HG03565 (cell line): ENCODE results near the gene CYP4F2.
"Not testable (repeated sequence)": the region's sequence is repeated elsewhere in the genome, so short reads cannot be mapped to it uniquely, and the experiment has no call there.

Experiments used
- ATAC-seq: cut with Tn5 transposase; IDR thresholded peaks from one replicate; pipeline ENCODE4 v1.9.1; 2021; ENCODE audit warnings: mild to moderate bottlenecking, moderate library complexity; ENCODE audit not compliant: unreplicated experiment

The CYP4F2 gene

GRCh38 chr19:15897738-15898276 lies at the start of gene CYP4F2:
Gene CYP4F2, minus strand, starts transcription at chr19:15898074. Its CDS starts 463 bp downstream, at chr19:15897611.
- ATAC-seq, result no peak

GRCh38 chr19:15945301-15945700 lies 47.4 kb upstream of the CYP4F2 start:
- ATAC-seq, result no peak

GRCh38 chr19:15944401-15944800 lies 46.5 kb upstream of the CYP4F2 start:
- no peak for ATAC-seq

- no peak for ATAC-seq
Measured at GRCh38 chr19:15937771-15938170, 39.9 kb upstream of the CYP4F2 start.

- ATAC-seq, result no peak
Measured at GRCh38 chr19:15936950-15937349, 39.1 kb upstream of the CYP4F2 start.

- ATAC-seq, result no peak
Measured at GRCh38 chr19:15936173-15936572, 38.3 kb upstream of the CYP4F2 start.

- ATAC-seq, result no peak
Measured at GRCh38 chr19:15935167-15935702, 37.4 kb upstream of the CYP4F2 start.

- no peak for ATAC-seq
Measured at GRCh38 chr19:15934332-15935078, 36.6 kb upstream of the CYP4F2 start, which contains the start of gene CYP4F11. Gene CYP4F11, minus strand, starts transcription at chr19:15934529. Its CDS starts 121 bp downstream, at chr19:15934408.

- not testable (repeated sequence) for ATAC-seq
Measured at GRCh38 chr19:15933761-15934331, 36.0 kb upstream of the CYP4F2 start.

GRCh38 chr19:15928321-15928720 lies 30.4 kb upstream of the CYP4F2 start:
- no peak for ATAC-seq

GRCh38 chr19:15926484-15926883 lies 28.6 kb upstream of the CYP4F2 start:
- no peak for ATAC-seq

GRCh38 chr19:15923702-15924101 lies 25.8 kb upstream of the CYP4F2 start:
- no peak for ATAC-seq

GRCh38 chr19:15922021-15922420 lies 24.1 kb upstream of the CYP4F2 start:
- ATAC-seq, result no peak

GRCh38 chr19:15919243-15919642 lies 21.4 kb upstream of the CYP4F2 start:
- no peak for ATAC-seq

GRCh38 chr19:15915109-15915508 lies 17.2 kb upstream of the CYP4F2 start:
- no peak for ATAC-seq

- ATAC-seq, result no peak
Measured at GRCh38 chr19:15913830-15914229, 16.0 kb upstream of the CYP4F2 start.

GRCh38 chr19:15913384-15913783 lies 15.5 kb upstream of the CYP4F2 start:
- no peak for ATAC-seq

GRCh38 chr19:15911599-15912235 lies 13.8 kb upstream of the CYP4F2 start:
- ATAC-seq, result no peak

GRCh38 chr19:15905026-15905425 lies 7.2 kb upstream of the CYP4F2 start:
- ATAC-seq, result no peak

GRCh38 chr19:15902898-15903297 lies 5.0 kb upstream of the CYP4F2 start:
- not testable (repeated sequence) for ATAC-seq

- ATAC-seq, result no peak
Measured at GRCh38 chr19:15902254-15902653, 4.4 kb upstream of the CYP4F2 start.
